HEK293 (cell line): Measurements from ENCODE around the gene RNU11.

Source experiments
- KLF9 ChIP-seq: fragments of 450-650 bp; formaldehyde crosslinking; IDR thresholded peaks from 2 replicates; pipeline ENCODE4 v1.5.1; 2016; ENCODE audit warnings: missing biosample characterization, missing genetic modification characterization, low read depth
- MYNN ChIP-seq: fragments of 450-650 bp; formaldehyde crosslinking; IDR thresholded peaks from 2 replicates; pipeline ENCODE4 v1.5.1; 2016; ENCODE audit warnings: missing biosample characterization, missing genetic modification characterization, borderline replicate concordance
- SP3 ChIP-seq: fragments of 450-650 bp; formaldehyde crosslinking; IDR thresholded peaks from 2 replicates; pipeline ENCODE4 v1.5.1; 2016; ENCODE audit warnings: missing biosample characterization, missing genetic modification characterization
- YY2 ChIP-seq: fragments of 450-650 bp; formaldehyde crosslinking; IDR thresholded peaks from 2 replicates; pipeline ENCODE4 v1.5.1; 2016; ENCODE audit warnings: missing biosample characterization, missing genetic modification characterization
- ZNF112 ChIP-seq: fragments of 450-650 bp; formaldehyde crosslinking; IDR thresholded peaks from 2 replicates; pipeline ENCODE4 v1.5.0; 2017; ENCODE audit warnings: missing biosample characterization, missing genetic modification characterization
- ZNF175 ChIP-seq: fragments of 450-650 bp; formaldehyde crosslinking; IDR thresholded peaks from 2 replicates; pipeline ENCODE4 v1.5.1; 2016; ENCODE audit warnings: missing biosample characterization, missing genetic modification characterization
- ZNF239 ChIP-seq: fragments of 450-650 bp; formaldehyde crosslinking; IDR thresholded peaks from 2 replicates; pipeline ENCODE4 v1.5.1; 2016; ENCODE audit warnings: missing biosample characterization, missing genetic modification characterization
- ZNF266 ChIP-seq: fragments of 450-650 bp; formaldehyde crosslinking; IDR thresholded peaks from 2 replicates; pipeline ENCODE4 v1.5.1; 2016; ENCODE audit warnings: missing biosample characterization, missing genetic modification characterization, low read depth
- ZNF350 ChIP-seq: fragments of 450-650 bp; formaldehyde crosslinking; IDR thresholded peaks from 2 replicates; pipeline ENCODE4 v1.5.0; 2017; ENCODE audit warnings: missing biosample characterization, mild to moderate bottlenecking, missing genetic modification characterization
- ZNF555 ChIP-seq: fragments of 450-650 bp; formaldehyde crosslinking; conservative IDR thresholded peaks from 2 replicates; pipeline ENCODE4 v1.5.1; 2017; ENCODE audit warnings: missing biosample characterization, mild to moderate bottlenecking, missing genetic modification characterization, inconsistent platforms
- ZNF571 ChIP-seq: fragments of 450-650 bp; formaldehyde crosslinking; IDR thresholded peaks from 2 replicates; pipeline ENCODE4 v1.5.0; 2017; ENCODE audit warnings: missing biosample characterization, missing genetic modification characterization
- ZNF629 ChIP-seq: fragments of 450-650 bp; formaldehyde crosslinking; IDR thresholded peaks from 2 replicates; pipeline ENCODE4 v1.5.1; 2017; ENCODE audit warnings: missing biosample characterization, missing genetic modification characterization
- ZNF837 ChIP-seq: fragments of 450-650 bp; formaldehyde crosslinking; IDR thresholded peaks from 2 replicates; pipeline ENCODE4 v1.5.1; 2016; ENCODE audit warnings: missing biosample characterization, missing genetic modification characterization
- ZSCAN30 ChIP-seq: fragments of 450-650 bp; IDR thresholded peaks from 2 replicates; pipeline ENCODE4 v1.5.1; 2018; ENCODE audit warnings: missing biosample characterization, mild to moderate bottlenecking, missing genetic modification characterization, moderate library complexity
- TF ChIP-seq, protein P1 (sequence below): fragments of 450-650 bp; formaldehyde crosslinking; IDR thresholded peaks from 2 replicates; pipeline ENCODE4 v1.5.1; 2016; ENCODE audit warnings: missing biosample characterization, missing genetic modification characterization
- TF ChIP-seq, protein P2 (sequence below): fragments of 450-650 bp; IDR thresholded peaks from 2 replicates; pipeline ENCODE4 v1.5.1; 2018; ENCODE audit warnings: missing biosample characterization, mild to moderate bottlenecking, missing genetic modification characterization
- TF ChIP-seq, protein P3 (sequence below): fragments of 450-650 bp; formaldehyde crosslinking; optimal IDR thresholded peaks from 2 replicates; pipeline ENCODE3; 2016; ENCODE audit warnings: missing biosample characterization, mild to moderate bottlenecking, missing genetic modification characterization
- TF ChIP-seq, protein P4 (sequence below): fragments of 450-650 bp; formaldehyde crosslinking; IDR thresholded peaks from 2 replicates; pipeline ENCODE4 v1.5.1; 2016; ENCODE audit warnings: missing biosample characterization, missing genetic modification characterization
- TF ChIP-seq, protein P5 (sequence below): fragments of 450-650 bp; formaldehyde crosslinking; IDR thresholded peaks from 2 replicates; pipeline ENCODE4 v1.5.1; 2017; ENCODE audit warnings: missing biosample characterization, missing genetic modification characterization
- TF ChIP-seq, protein P6 (sequence below): fragments of 450-650 bp; formaldehyde crosslinking; IDR thresholded peaks from 2 replicates; pipeline ENCODE4 v1.5.1; 2017; ENCODE audit warnings: missing biosample characterization, mild to moderate bottlenecking, missing genetic modification characterization, moderate library complexity
- TF ChIP-seq, protein P7 (sequence below): fragments of 450-650 bp; formaldehyde crosslinking; IDR thresholded peaks from 2 replicates; pipeline ENCODE4 v1.5.1; 2016; ENCODE audit warnings: missing biosample characterization, missing genetic modification characterization
- TF ChIP-seq, protein P8 (sequence below): fragments of 450-650 bp; formaldehyde crosslinking; IDR thresholded peaks from 2 replicates; pipeline ENCODE4 v1.5.1; 2016; ENCODE audit warnings: missing biosample characterization, missing genetic modification characterization, low read depth

Gene RNU11

DNA sequence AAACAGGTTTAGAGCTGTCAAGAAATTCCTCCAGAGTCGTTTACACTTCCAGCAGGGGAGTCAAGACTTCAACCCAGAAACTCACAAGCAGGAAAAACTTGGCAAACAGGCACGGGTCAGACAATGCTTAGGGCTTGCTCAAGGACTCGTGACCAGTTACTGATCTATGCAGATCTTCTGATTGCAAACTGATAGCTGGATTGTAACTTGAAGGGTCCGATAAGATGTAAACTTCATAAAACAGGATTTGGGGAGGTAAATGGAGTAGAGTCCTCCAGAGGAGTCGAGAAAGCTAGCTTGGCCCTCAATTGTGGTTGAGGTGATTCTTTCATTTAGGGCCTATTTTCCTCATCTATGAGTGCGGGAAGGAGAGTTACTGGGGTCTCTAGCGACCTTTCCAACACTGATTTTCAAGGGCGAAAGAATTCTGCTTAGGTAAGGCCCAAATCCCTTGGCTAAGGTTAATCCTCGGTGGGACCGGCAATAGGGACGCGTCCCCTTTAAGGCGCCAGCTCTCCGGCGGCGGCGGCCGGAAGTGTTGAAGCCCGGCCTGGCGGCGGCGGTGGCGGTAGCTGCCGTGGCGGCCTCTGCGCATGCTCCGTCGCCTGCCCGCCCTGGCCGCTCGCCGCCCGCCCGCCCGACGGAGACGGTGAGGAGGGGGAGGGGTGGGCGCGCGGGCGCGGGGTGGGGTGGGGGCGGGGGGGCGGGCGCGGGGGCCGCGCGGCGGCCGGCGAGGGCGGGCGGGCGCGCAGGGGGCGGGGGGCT, 20.0 kb downstream of the RNU11 start, which contains the start of gene GMEB1 (continued):
- TF ChIP-seq, protein P1, sequence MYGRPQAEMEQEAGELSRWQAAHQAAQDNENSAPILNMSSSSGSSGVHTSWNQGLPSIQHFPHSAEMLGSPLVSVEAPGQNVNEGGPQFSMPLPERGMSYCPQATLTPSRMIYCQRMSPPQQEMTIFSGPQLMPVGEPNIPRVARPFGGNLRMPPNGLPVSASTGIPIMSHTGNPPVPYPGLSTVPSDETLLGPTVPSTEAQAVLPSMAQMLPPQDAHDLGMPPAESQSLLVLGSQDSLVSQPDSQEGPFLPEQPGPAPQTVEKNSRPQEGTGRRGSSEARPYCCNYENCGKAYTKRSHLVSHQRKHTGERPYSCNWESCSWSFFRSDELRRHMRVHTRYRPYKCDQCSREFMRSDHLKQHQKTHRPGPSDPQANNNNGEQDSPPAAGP (tag by site-specific recombination) = no peak
- TF ChIP-seq, protein P2, sequence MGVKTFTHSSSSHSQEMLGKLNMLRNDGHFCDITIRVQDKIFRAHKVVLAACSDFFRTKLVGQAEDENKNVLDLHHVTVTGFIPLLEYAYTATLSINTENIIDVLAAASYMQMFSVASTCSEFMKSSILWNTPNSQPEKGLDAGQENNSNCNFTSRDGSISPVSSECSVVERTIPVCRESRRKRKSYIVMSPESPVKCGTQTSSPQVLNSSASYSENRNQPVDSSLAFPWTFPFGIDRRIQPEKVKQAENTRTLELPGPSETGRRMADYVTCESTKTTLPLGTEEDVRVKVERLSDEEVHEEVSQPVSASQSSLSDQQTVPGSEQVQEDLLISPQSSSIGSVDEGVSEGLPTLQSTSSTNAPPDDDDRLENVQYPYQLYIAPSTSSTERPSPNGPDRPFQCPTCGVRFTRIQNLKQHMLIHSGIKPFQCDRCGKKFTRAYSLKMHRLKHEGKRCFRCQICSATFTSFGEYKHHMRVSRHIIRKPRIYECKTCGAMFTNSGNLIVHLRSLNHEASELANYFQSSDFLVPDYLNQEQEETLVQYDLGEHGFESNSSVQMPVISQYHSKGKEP = no peak
- TF ChIP-seq, protein P3, sequence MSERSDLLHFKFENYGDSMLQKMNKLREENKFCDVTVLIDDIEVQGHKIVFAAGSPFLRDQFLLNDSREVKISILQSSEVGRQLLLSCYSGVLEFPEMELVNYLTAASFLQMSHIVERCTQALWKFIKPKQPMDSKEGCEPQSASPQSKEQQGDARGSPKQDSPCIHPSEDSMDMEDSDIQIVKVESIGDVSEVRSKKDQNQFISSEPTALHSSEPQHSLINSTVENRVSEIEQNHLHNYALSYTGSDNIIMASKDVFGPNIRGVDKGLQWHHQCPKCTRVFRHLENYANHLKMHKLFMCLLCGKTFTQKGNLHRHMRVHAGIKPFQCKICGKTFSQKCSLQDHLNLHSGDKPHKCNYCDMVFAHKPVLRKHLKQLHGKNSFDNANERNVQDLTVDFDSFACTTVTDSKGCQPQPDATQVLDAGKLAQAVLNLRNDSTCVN (tag by site-specific recombination) = no peak
- no peak for TF ChIP-seq SP3 (tag by site-specific recombination)
- TF ChIP-seq, protein P4, sequence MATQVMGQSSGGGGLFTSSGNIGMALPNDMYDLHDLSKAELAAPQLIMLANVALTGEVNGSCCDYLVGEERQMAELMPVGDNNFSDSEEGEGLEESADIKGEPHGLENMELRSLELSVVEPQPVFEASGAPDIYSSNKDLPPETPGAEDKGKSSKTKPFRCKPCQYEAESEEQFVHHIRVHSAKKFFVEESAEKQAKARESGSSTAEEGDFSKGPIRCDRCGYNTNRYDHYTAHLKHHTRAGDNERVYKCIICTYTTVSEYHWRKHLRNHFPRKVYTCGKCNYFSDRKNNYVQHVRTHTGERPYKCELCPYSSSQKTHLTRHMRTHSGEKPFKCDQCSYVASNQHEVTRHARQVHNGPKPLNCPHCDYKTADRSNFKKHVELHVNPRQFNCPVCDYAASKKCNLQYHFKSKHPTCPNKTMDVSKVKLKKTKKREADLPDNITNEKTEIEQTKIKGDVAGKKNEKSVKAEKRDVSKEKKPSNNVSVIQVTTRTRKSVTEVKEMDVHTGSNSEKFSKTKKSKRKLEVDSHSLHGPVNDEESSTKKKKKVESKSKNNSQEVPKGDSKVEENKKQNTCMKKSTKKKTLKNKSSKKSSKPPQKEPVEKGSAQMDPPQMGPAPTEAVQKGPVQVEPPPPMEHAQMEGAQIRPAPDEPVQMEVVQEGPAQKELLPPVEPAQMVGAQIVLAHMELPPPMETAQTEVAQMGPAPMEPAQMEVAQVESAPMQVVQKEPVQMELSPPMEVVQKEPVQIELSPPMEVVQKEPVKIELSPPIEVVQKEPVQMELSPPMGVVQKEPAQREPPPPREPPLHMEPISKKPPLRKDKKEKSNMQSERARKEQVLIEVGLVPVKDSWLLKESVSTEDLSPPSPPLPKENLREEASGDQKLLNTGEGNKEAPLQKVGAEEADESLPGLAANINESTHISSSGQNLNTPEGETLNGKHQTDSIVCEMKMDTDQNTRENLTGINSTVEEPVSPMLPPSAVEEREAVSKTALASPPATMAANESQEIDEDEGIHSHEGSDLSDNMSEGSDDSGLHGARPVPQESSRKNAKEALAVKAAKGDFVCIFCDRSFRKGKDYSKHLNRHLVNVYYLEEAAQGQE = no peak
- TF ChIP-seq ZNF266 = no peak
- TF ChIP-seq ZNF629 = peak; percentile 21; the same call in 1 of the 2 replicates
- no peak for TF ChIP-seq KLF9 (tag by site-specific recombination)
- no peak for TF ChIP-seq ZNF555
- TF ChIP-seq, protein P5, sequence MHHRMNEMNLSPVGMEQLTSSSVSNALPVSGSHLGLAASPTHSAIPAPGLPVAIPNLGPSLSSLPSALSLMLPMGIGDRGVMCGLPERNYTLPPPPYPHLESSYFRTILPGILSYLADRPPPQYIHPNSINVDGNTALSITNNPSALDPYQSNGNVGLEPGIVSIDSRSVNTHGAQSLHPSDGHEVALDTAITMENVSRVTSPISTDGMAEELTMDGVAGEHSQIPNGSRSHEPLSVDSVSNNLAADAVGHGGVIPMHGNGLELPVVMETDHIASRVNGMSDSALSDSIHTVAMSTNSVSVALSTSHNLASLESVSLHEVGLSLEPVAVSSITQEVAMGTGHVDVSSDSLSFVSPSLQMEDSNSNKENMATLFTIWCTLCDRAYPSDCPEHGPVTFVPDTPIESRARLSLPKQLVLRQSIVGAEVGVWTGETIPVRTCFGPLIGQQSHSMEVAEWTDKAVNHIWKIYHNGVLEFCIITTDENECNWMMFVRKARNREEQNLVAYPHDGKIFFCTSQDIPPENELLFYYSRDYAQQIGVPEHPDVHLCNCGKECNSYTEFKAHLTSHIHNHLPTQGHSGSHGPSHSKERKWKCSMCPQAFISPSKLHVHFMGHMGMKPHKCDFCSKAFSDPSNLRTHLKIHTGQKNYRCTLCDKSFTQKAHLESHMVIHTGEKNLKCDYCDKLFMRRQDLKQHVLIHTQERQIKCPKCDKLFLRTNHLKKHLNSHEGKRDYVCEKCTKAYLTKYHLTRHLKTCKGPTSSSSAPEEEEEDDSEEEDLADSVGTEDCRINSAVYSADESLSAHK (tag by site-specific recombination) = no peak
- TF ChIP-seq, protein P6, sequence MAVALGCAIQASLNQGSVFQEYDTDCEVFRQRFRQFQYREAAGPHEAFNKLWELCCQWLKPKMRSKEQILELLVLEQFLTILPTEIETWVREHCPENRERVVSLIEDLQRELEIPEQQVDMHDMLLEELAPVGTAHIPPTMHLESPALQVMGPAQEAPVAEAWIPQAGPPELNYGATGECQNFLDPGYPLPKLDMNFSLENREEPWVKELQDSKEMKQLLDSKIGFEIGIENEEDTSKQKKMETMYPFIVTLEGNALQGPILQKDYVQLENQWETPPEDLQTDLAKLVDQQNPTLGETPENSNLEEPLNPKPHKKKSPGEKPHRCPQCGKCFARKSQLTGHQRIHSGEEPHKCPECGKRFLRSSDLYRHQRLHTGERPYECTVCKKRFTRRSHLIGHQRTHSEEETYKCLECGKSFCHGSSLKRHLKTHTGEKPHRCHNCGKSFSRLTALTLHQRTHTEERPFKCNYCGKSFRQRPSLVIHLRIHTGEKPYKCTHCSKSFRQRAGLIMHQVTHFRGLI (tag by site-specific recombination) = peak; percentile 60; the same call in 1 of the 2 replicates
- TF ChIP-seq ZNF175 (tag by site-specific recombination) = no peak
- 0 out of 2 replicates have a peak, but pooled peaks have one; percentile 20 for TF ChIP-seq ZSCAN30 (tag by site-specific recombination)
- no peak for TF ChIP-seq ZNF837 (tag by site-specific recombination)
- TF ChIP-seq ZNF350 (tag by site-specific recombination) = no peak
- no peak for TF ChIP-seq YY2
- TF ChIP-seq, protein P7, sequence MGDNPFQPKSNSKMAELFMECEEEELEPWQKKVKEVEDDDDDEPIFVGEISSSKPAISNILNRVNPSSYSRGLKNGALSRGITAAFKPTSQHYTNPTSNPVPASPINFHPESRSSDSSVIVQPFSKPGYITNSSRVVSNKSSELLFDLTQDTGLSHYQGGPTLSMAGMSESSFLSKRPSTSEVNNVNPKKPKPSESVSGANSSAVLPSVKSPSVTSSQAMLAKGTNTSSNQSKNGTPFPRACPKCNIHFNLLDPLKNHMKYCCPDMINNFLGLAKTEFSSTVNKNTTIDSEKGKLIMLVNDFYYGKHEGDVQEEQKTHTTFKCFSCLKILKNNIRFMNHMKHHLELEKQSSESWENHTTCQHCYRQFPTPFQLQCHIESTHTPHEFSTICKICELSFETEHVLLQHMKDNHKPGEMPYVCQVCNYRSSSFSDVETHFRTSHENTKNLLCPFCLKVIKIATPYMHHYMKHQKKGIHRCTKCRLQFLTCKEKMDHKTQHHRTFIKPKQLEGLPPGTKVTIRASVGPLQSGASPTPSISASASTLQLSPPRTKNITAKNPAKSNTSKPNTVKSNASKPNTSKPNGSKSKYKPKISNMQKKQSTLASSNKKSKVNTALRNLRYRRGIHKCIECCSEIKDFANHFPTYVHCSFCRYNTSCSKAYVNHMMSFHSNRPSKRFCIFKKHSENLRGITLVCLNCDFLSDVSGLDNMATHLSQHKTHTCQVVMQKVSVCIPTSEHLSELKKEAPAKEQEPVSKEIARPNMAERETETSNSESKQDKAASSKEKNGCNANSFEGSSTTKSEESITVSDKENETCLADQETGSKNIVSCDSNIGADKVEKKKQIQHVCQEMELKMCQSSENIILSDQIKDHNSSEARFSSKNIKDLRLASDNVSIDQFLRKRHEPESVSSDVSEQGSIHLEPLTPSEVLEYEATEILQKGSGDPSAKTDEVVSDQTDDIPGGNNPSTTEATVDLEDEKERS = no peak
- no peak for TF ChIP-seq ZNF571 (tag by site-specific recombination)
- TF ChIP-seq, protein P8, sequence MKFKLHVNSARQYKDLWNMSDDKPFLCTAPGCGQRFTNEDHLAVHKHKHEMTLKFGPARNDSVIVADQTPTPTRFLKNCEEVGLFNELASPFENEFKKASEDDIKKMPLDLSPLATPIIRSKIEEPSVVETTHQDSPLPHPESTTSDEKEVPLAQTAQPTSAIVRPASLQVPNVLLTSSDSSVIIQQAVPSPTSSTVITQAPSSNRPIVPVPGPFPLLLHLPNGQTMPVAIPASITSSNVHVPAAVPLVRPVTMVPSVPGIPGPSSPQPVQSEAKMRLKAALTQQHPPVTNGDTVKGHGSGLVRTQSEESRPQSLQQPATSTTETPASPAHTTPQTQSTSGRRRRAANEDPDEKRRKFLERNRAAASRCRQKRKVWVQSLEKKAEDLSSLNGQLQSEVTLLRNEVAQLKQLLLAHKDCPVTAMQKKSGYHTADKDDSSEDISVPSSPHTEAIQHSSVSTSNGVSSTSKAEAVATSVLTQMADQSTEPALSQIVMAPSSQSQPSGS = no peak
- no peak for TF ChIP-seq MYNN (tag by site-specific recombination)
- TF ChIP-seq ZNF239 (tag by site-specific recombination) = no peak
- TF ChIP-seq ZNF112 (tag by site-specific recombination) = no peak
